Activated T-helper 9 cell treated with anti-CD3 and anti-CD28 coated beads, Interleukin-2, amount 50 U/mL, for 16 hours (primary cell): ENCODE data around the gene ZRSR2.
"Not testable (repeated sequence)": the region's sequence is repeated elsewhere in the genome, so short reads cannot be mapped to it uniquely, and the experiment has no call there.

Experiments used
- DNase-seq: peaks from one replicate; pipeline ENCODE4 v3.0.0-alpha.2; 2020; ENCODE audit warnings: low read depth

ZRSR2 gene

GRCh38 chrX:15789979-15790768 is at the start of gene ZRSR2:
Gene ZRSR2 (plus strand): TSS chrX:15790484. CDS start chrX:15790496, 12 bp downstream.
- DNase-seq, result peak; percentile 92

GRCh38 chrX:15744181-15744867 is 46.0 kb upstream of the ZRSR2 start:
- DNase-seq, result no peak

GRCh38 chrX:15745179-15745578 is 45.1 kb upstream of the ZRSR2 start:
- no peak for DNase-seq

GRCh38 chrX:15746651-15747050 is 43.6 kb upstream of the ZRSR2 start:
- not testable (repeated sequence) for DNase-seq

- DNase-seq, result no peak
Observed at GRCh38 chrX:15747626-15748173, 42.6 kb upstream of the ZRSR2 start.

- DNase-seq, result no peak
Observed at GRCh38 chrX:15748841-15749240, 41.4 kb upstream of the ZRSR2 start.

- DNase-seq, result no peak
Observed at GRCh38 chrX:15749642-15750610, 40.4 kb upstream of the ZRSR2 start.

- DNase-seq, result no peak
Observed at GRCh38 chrX:15750611-15751154, 39.6 kb upstream of the ZRSR2 start.

GRCh38 chrX:15751155-15751819 is 39.0 kb upstream of the ZRSR2 start:
- no peak for DNase-seq

- no peak for DNase-seq
Observed at GRCh38 chrX:15755091-15755490, 35.2 kb upstream of the ZRSR2 start.

GRCh38 chrX:15758140-15758539 is 32.1 kb upstream of the ZRSR2 start:
- DNase-seq, result no peak

GRCh38 chrX:15759886-15760285 is 30.4 kb upstream of the ZRSR2 start:
- not testable (repeated sequence) for DNase-seq

- DNase-seq, result peak; percentile 9
Observed at GRCh38 chrX:15761564-15762191, 28.6 kb upstream of the ZRSR2 start.

GRCh38 chrX:15769300-15769954 is 20.9 kb upstream of the ZRSR2 start:
- no peak for DNase-seq

GRCh38 chrX:15781961-15782699 is 8.2 kb upstream of the ZRSR2 start:
- no peak for DNase-seq

GRCh38 chrX:15785176-15785750 is 5.0 kb upstream of the ZRSR2 start:
- no peak for DNase-seq

- DNase-seq, result no peak
Observed at GRCh38 chrX:15786915-15787314, 3.4 kb upstream of the ZRSR2 start.

GRCh38 chrX:15790769-15791290 is 546 bp downstream of the ZRSR2 start:
- no peak for DNase-seq

- no peak for DNase-seq
Observed at GRCh38 chrX:15797707-15798106, 7.4 kb downstream of the ZRSR2 start.
